HepG2 (cell line): ENCODE results near the gene ORMDL3. TPM values are rescaled to one million over a fixed set of nuclear protein-coding genes. Genes with fewer than 3 reads are reported as not detected.

Source experiments
- ATAC-seq: fragments of 200-7000 bp; cut with Tn5 transposase; 3 replicates; pipeline ENCODE4 v1.9.1; 2020; ENCODE audit warnings: mild to moderate bottlenecking, moderate library complexity
- BruUV-seq: library from RNA; stranded (reverse); fragments of 400-500 nt; replicated peaks from 2 replicates; lab custom pipeline; 2021; lab: Mats Ljungman, UMichigan
- CTCF ChIA-PET: fragments of 300-600 bp; formaldehyde crosslinking; extraction: SDS; loops from one replicate; lab custom pipeline; 2021; ENCODE audit warnings: low total read pairs, inconsistent platforms, low intra/inter-chr PET ratio; lab: Yijun Ruan, JAX
- POLR2A ChIA-PET: fragments of 350-600 bp; sonication (Branson Sonifier 250); formaldehyde crosslinking; loops from one replicate; lab custom pipeline; 2020; ENCODE audit warnings: antibody characterized with exemption, inconsistent platforms; lab: Yijun Ruan, JAX
- DNase-seq: peaks from one replicate; pipeline ENCODE4 v3.0.0-alpha.2; 2015; ENCODE audit warnings: low spot score
- FAIRE-seq: peaks from 3 replicates; lab custom pipeline; 2011; peaks lifted over from hg19 to GRCh38; lab: Jason Lieb, UNC
- H2AFZ ChIP-seq: one replicate; pipeline ENCODE4 v1.6.1; 2011; ENCODE audit warnings: low read length, inconsistent platforms
- H3K27ac ChIP-seq: fragments of 300-600 bp; 3 replicates; pipeline ENCODE4 v1.8.0; 2011; ENCODE audit warnings: mixed run types, mild to moderate bottlenecking, mixed read lengths, low read length, inconsistent platforms; ENCODE audit not compliant: insufficient read depth; ENCODE audit errors: extremely low read length
- H3K27me3 ChIP-seq, 2 experiments: fragments of 200-600 bp in 1 of 2; 2 replicates in 1 of 2; 3 replicates in 1 of 2; pipeline versions ENCODE4 v1.6.0 to v1.8.0; 2011; ENCODE audit warnings: low read length in 2 of 2, mild to moderate bottlenecking in 2 of 2, moderate library complexity in 2 of 2, inconsistent platforms in 1 of 2; ENCODE audit not compliant: insufficient read depth in 2 of 2, control insufficient read depth in 1 of 2
- H3K36me3 ChIP-seq, 2 experiments: fragments of 200-600 bp in 1 of 2; replicated peaks in 1 of 2; 2 replicates in 1 of 2; 3 replicates in 1 of 2; pipeline versions ENCODE4 v1.5.1 to v1.8.0; 2011; ENCODE audit warnings: low read length in 2 of 2, inconsistent platforms in 1 of 2; ENCODE audit not compliant: insufficient read depth in 2 of 2, control insufficient read depth in 1 of 2
- H3K4me1 ChIP-seq: 2 replicates; pipeline ENCODE4 v1.5.1; 2012; ENCODE audit warnings: low read length, inconsistent platforms; ENCODE audit not compliant: insufficient read depth
- H3K4me2 ChIP-seq: 2 replicates; pipeline ENCODE4 v1.6.0; 2011; ENCODE audit warnings: low read depth, low read length, inconsistent platforms
- H3K4me3 ChIP-seq, 3 experiments: fragments of 200-600 bp in 1 of 3; sonication (generic), shearing (Covaris generic) in 1 of 3; replicated peaks in 1 of 3; 2 replicates each; pipeline ENCODE4 v1.5.1; 2011 to 2016; ENCODE audit warnings: low read length in 3 of 3, inconsistent platforms in 2 of 3, low read depth in 2 of 3, mild to moderate bottlenecking in 2 of 3, control low read depth in 1 of 3, mixed read lengths in 1 of 3; ENCODE audit not compliant: insufficient read depth in 1 of 3
- H3K79me2 ChIP-seq: one replicate; pipeline ENCODE4 v1.6.1; 2011; ENCODE audit warnings: low read length, inconsistent platforms; ENCODE audit not compliant: insufficient read depth
- H3K9ac ChIP-seq: 2 replicates; pipeline ENCODE4 v1.6.0; 2011; ENCODE audit warnings: mild to moderate bottlenecking, low read depth, low read length, inconsistent platforms; ENCODE audit not compliant: insufficient read depth
- H3K9me3 ChIP-seq: 2 replicates; pipeline ENCODE4 v1.5.1; 2012; ENCODE audit warnings: mild to moderate bottlenecking, low read length
- H4K20me1 ChIP-seq: 2 replicates; pipeline ENCODE4 v1.6.0; 2011; ENCODE audit warnings: inconsistent platforms, mild to moderate bottlenecking, low read length, moderate library complexity; ENCODE audit not compliant: insufficient read depth
- CBX1 ChIP-seq: IDR thresholded peaks from one replicate; pipeline ENCODE4 v1.6.1; 2016; ENCODE audit warnings: antibody characterized with exemption, low read depth
- CBX5 ChIP-seq: sonication (generic); formaldehyde crosslinking; IDR thresholded peaks from 2 replicates; pipeline ENCODE4 v1.4.0; 2020; ENCODE audit warnings: missing genetic modification reagents, borderline replicate concordance
- IKZF1 ChIP-seq: fragments of 450-650 bp; IDR thresholded peaks from 2 replicates; pipeline ENCODE4 v1.7.1; 2016
- JDP2 ChIP-seq: sonication (generic); formaldehyde crosslinking; IDR thresholded peaks from 2 replicates; pipeline ENCODE4 v1.8.1; 2022; ENCODE audit warnings: missing genetic modification reagents, borderline replicate concordance
- MAFK ChIP-seq, 2 experiments: IDR thresholded peaks in 1 of 2; conservative IDR thresholded peaks in 1 of 2; 2 replicates each; pipeline ENCODE4 v1.6.1; 2011; ENCODE audit warnings: improper control_type of control experiment in 2 of 2, low read length in 2 of 2
- RFXAP ChIP-seq: sonication (generic); formaldehyde crosslinking; IDR thresholded peaks from 2 replicates; pipeline ENCODE4 v1.4.0; 2020; ENCODE audit warnings: missing genetic modification reagents, borderline replicate concordance
- SMC3 ChIP-seq: IDR thresholded peaks from 2 replicates; pipeline ENCODE4 v1.6.1; 2011; ENCODE audit warnings: low read length, improper control_type of control experiment
- SOX6 ChIP-seq, 2 experiments: fragments of 450-650 bp in 1 of 2; sonication (generic) in 1 of 2; formaldehyde crosslinking in 1 of 2; IDR thresholded peaks; 2 replicates each; pipeline versions ENCODE4 v1.4.0 to v1.6.1; 2017 to 2020; ENCODE audit warnings: antibody characterized with exemption in 1 of 2, mild to moderate bottlenecking in 1 of 2, missing genetic modification reagents in 1 of 2
- TAF15 ChIP-seq: fragments of 200-400 bp; formaldehyde crosslinking; IDR thresholded peaks from one replicate; pipeline ENCODE4 v1.6.1; 2018; ENCODE audit warnings: mild to moderate bottlenecking, low read depth, low read length; ENCODE audit not compliant: poor library complexity, severe bottlenecking
- TFE3 ChIP-seq: IDR thresholded peaks from 2 replicates; pipeline ENCODE4 v1.6.1; 2016
- YEATS2 ChIP-seq: sonication (generic); formaldehyde crosslinking; IDR thresholded peaks from 2 replicates; pipeline ENCODE4 v1.4.0; 2020; ENCODE audit warnings: missing genetic modification reagents, borderline replicate concordance
- YY1 ChIP-seq: IDR thresholded peaks from 2 replicates; pipeline ENCODE4 v1.6.1; 2011; ENCODE audit warnings: low read length, low read depth, moderate library complexity, mild to moderate bottlenecking; ENCODE audit not compliant: insufficient read depth, insufficient replicate concordance
- ZBTB8A ChIP-seq: sonication (generic); formaldehyde crosslinking; IDR thresholded peaks from 2 replicates; pipeline ENCODE4 v1.4.0; 2020; ENCODE audit warnings: mild to moderate bottlenecking, low read depth, missing genetic modification reagents, borderline replicate concordance
- ZMYM3 ChIP-seq: sonication (generic); formaldehyde crosslinking; IDR thresholded peaks from 2 replicates; pipeline ENCODE4 v1.5.1; 2020; ENCODE audit warnings: mild to moderate bottlenecking, missing genetic modification reagents
- ZNF589 ChIP-seq: sonication (generic); formaldehyde crosslinking; conservative IDR thresholded peaks from 2 replicates; pipeline ENCODE4 v1.8.0; 2022; ENCODE audit warnings: mild to moderate bottlenecking, moderate library complexity, missing genetic modification reagents
- ZNF652 ChIP-seq: IDR thresholded peaks from 2 replicates; pipeline ENCODE4 v1.6.1; 2016; ENCODE audit warnings: low read depth, borderline replicate concordance
- ZNF674 ChIP-seq: sonication (generic); formaldehyde crosslinking; IDR thresholded peaks from 2 replicates; pipeline ENCODE4 v1.5.0; 2020; ENCODE audit warnings: low read depth, mild to moderate bottlenecking, missing genetic modification reagents
- ZNF777 ChIP-seq: sonication (generic); formaldehyde crosslinking; IDR thresholded peaks from 2 replicates; pipeline ENCODE4 v1.4.0; 2020; ENCODE audit warnings: missing genetic modification reagents
- ZNF781 ChIP-seq: sonication (generic); formaldehyde crosslinking; IDR thresholded peaks from 2 replicates; pipeline ENCODE4 v1.5.1; 2020; ENCODE audit warnings: borderline replicate concordance, mild to moderate bottlenecking, missing genetic modification reagents; ENCODE audit errors: not compliant biosample characterization
- ZNF800 ChIP-seq: sonication (generic); formaldehyde crosslinking; IDR thresholded peaks from 2 replicates; pipeline ENCODE4 v1.4.0; 2020; ENCODE audit warnings: missing genetic modification reagents
- ZNF816 ChIP-seq: sonication (generic); formaldehyde crosslinking; IDR thresholded peaks from 2 replicates; pipeline ENCODE4 v1.8.0; 2022; ENCODE audit warnings: missing genetic modification reagents, mild to moderate bottlenecking, borderline replicate concordance
- ZNF83 ChIP-seq: sonication (generic); formaldehyde crosslinking; IDR thresholded peaks from 2 replicates; pipeline ENCODE4 v1.4.0; 2020; ENCODE audit warnings: missing genetic modification reagents, mild to moderate bottlenecking, borderline replicate concordance
- ZSCAN29 ChIP-seq: sonication (generic); formaldehyde crosslinking; conservative IDR thresholded peaks from 2 replicates; pipeline ENCODE4 v1.4.0; 2020; ENCODE audit warnings: mild to moderate bottlenecking, missing genetic modification reagents
- ZSCAN30 ChIP-seq: sonication (generic); formaldehyde crosslinking; IDR thresholded peaks from 2 replicates; pipeline ENCODE4 v1.5.0; 2020; ENCODE audit warnings: mild to moderate bottlenecking, missing genetic modification reagents
- WGBS: methylation state at CpG from one replicate; pipeline ENCODE4 v1.1.6; 2017; ENCODE audit warnings: low lambda C conversion rate; 5-methylcytosine and 5-hydroxymethylcytosine counted together
- in situ Hi-C: cut with HindIII; loops from 2 replicates; pipeline ENCODE4 v1.10.0; 2017; ENCODE audit warnings: low pct_unique_long_range_greater_than_20kb; ENCODE audit not compliant: extremely low pct_ligation_motif_present
- intact Hi-C: fragments of 100-400 bp; cut with micrococcal nuclease; formaldehyde crosslinking; loops from one replicate; pipeline ENCODE4 v1.10.0; 2022; ENCODE audit not compliant: unreplicated experiment
- polyA plus RNA-seq, 8 experiments: library from polyadenylated mRNA; depleted of rRNA in 3 of 8; stranded (reverse) in 7 of 8; unstranded in 1 of 8; fragments of >200 nt; fragmentation: Illumina TruSeq in 4 of 8; extraction: Trizol in 4 of 8; gene quantifications; 2 replicates each; pipeline versions ENCODE4 v1.2.1 to v1.2.3, GENCODE V29; 2011 to 2016; ENCODE audit warnings: low read depth in 4 of 8, missing spikeins in 1 of 8, mixed read lengths in 1 of 8; ENCODE audit not compliant: insufficient read depth in 1 of 8
- total RNA-seq, 5 experiments: library from RNA; depleted of rRNA; stranded (reverse); fragments of >200 nt; fragmentation: Illumina TruSeq; extraction: Trizol; gene quantifications; 2 replicates each; pipeline ENCODE4 v1.2.3, GENCODE V29; 2016; ENCODE audit warnings: low read depth in 1 of 5

The ORMDL3 gene
- total and polyA plus RNA-seq, 2 of the 13 experiments (the other 11 are each of a cell fraction or from before 2014, with no cell fraction given) = 181 to 384 TPM

GRCh38 chr17:39949028-39949427 is 21.6 kb upstream of the ORMDL3 start:
- no peaks in the 10 kb centered on the region for H4K20me1 ChIP-seq
- 0 out of 2 replicates have a peak overlapping the region, but pooled peaks have one; percentile 1 for H3K9ac ChIP-seq
- in situ Hi-C loops = no loop called here
- no peak for TF ChIP-seq MAFK (conservative IDR thresholded peaks at IDR 0.05 in 1 of 2, IDR thresholded peaks at IDR 0.05 in 1 of 2; ENCODE audit: low read length in 2 of 2)
- no peak for TF ChIP-seq CBX1
- TF ChIP-seq JDP2 = no peak
- TF ChIP-seq ZNF674 (CRISPR knock-in tag) = no peak
- TF ChIP-seq YEATS2 (CRISPR knock-in tag) = 0 out of 2 replicates have a peak, but pooled peaks have one; percentile 9
- no peak for TF ChIP-seq ZNF652 (CRISPR knock-in tag)
- TF ChIP-seq YY1 = no peak
- no peak for TF ChIP-seq TAF15
- no peak for TF ChIP-seq ZNF816 (CRISPR knock-in tag)
- TF ChIP-seq ZNF83 = no peak
- TF ChIP-seq SOX6 (IDR thresholded peaks at IDR 0.05) = no peak
- no peak for TF ChIP-seq SOX6 (CRISPR knock-in tag; IDR thresholded peaks at IDR 0.05)
- TF ChIP-seq CBX5 = no peak
- TF ChIP-seq ZSCAN30 (CRISPR knock-in tag) = no peak
- TF ChIP-seq IKZF1 = no peak
- no peak for TF ChIP-seq ZNF781 (CRISPR knock-in tag)
- TF ChIP-seq ZBTB8A = no peak
- TF ChIP-seq TFE3 (CRISPR knock-in tag) = no peak
- TF ChIP-seq ZSCAN29 (CRISPR knock-in tag) = 0 out of 2 replicates have a peak, but pooled peaks have one; percentile 8
- TF ChIP-seq RFXAP (CRISPR knock-in tag) = no peak
- TF ChIP-seq ZNF589 = no peak
- TF ChIP-seq ZNF800 = 0 out of 2 replicates have a peak, but pooled peaks have one; percentile 23
- no peak for TF ChIP-seq ZNF777 (CRISPR knock-in tag)
- no peak for TF ChIP-seq ZMYM3 (CRISPR knock-in tag)
- TF ChIP-seq SMC3 = no peak

More at GRCh38 chr17:39949028-39949427, 21.6 kb upstream of the ORMDL3 start:
- POLR2A ChIA-PET = interaction anchor here (4.6 kb wide), 1 partner anchor 22 kb away, joined by 16 read pairs; the partner anchor contains the start of genes LRRC3C and ORMDL3
- H3K4me1 ChIP-seq = peaks cover 65% of the 10 kb centered on the region
- ATAC-seq (no peak), DNase-seq (no peak), FAIRE-seq (peak; percentile 23)
- intact Hi-C loops = no loop called here
- H2AFZ ChIP-seq = no peak overlapping the region
- H3K27ac ChIP-seq = no peak overlapping the region
- no peak overlapping the region for H3K4me3 ChIP-seq
- H3K4me2 ChIP-seq = peak overlapping the region; percentile 47
- H3K27me3 ChIP-seq = peaks cover 7 to 28% of the 10 kb centered on the region in 2 experiments; a peak in 3 of 5 replicates
- no peaks in the 10 kb centered on the region for H3K9me3 ChIP-seq
- 2% methylated on average over 2 of the region's 2 CpGs for WGBS
- BruUV-seq = no TSS peak
- CTCF ChIA-PET = interaction anchor here (0.6 kb wide), 1 partner anchor 9 kb away, joined by 3 read pairs; no protein-coding TSS in a partner anchor
- H3K36me3 ChIP-seq = no peaks in the 10 kb centered on the region
- H3K79me2 ChIP-seq = no peaks in the 10 kb centered on the region
